ENCODE data around the gene CPEB3.

CPEB3 gene

GRCh38 chr10:92248566-92248965 is 42.3 kb downstream of the CPEB3 start:
- no peaks in the 10 kb centered on the region for H3K36me3 Mint-ChIP-seq (ENCODE audit: low read depth)

GRCh38 chr10:92244796-92245195 is 46.1 kb downstream of the CPEB3 start:
- Mint-ChIP-seq H3K4me1 (peaks cover 27% of the 10 kb centered on the region), H3K9me3 (no peaks in the 10 kb centered on the region), H3K36me3 (ENCODE audit: low read depth) (no peaks in the 10 kb centered on the region), H3K27me3 (ENCODE audit: low read depth) (peaks cover 11% of the 10 kb centered on the region), H3K27ac (no peak overlapping the region), H3K4me3 (no peak overlapping the region)
- TF ChIP-seq, protein P1, sequence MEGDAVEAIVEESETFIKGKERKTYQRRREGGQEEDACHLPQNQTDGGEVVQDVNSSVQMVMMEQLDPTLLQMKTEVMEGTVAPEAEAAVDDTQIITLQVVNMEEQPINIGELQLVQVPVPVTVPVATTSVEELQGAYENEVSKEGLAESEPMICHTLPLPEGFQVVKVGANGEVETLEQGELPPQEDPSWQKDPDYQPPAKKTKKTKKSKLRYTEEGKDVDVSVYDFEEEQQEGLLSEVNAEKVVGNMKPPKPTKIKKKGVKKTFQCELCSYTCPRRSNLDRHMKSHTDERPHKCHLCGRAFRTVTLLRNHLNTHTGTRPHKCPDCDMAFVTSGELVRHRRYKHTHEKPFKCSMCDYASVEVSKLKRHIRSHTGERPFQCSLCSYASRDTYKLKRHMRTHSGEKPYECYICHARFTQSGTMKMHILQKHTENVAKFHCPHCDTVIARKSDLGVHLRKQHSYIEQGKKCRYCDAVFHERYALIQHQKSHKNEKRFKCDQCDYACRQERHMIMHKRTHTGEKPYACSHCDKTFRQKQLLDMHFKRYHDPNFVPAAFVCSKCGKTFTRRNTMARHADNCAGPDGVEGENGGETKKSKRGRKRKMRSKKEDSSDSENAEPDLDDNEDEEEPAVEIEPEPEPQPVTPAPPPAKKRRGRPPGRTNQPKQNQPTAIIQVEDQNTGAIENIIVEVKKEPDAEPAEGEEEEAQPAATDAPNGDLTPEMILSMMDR (IDR thresholded peaks at IDR 0.05; ENCODE audit: unreplicated experiment in 3 of 3) = no peak

More at GRCh38 chr10:92248566-92248965, 42.3 kb downstream of the CPEB3 start:
- Mint-ChIP-seq H3K27me3 (ENCODE audit: low read depth) (no peaks in the 10 kb centered on the region), H3K4me1 (peaks cover under 1% of the 10 kb centered on the region), H3K9me3 (no peaks in the 10 kb centered on the region), H3K4me3 (no peak overlapping the region), H3K27ac (no peak overlapping the region)
- TF ChIP-seq, protein P1 (IDR thresholded peaks at IDR 0.05; ENCODE audit: unreplicated experiment in 3 of 3) = no peak

DNA sequence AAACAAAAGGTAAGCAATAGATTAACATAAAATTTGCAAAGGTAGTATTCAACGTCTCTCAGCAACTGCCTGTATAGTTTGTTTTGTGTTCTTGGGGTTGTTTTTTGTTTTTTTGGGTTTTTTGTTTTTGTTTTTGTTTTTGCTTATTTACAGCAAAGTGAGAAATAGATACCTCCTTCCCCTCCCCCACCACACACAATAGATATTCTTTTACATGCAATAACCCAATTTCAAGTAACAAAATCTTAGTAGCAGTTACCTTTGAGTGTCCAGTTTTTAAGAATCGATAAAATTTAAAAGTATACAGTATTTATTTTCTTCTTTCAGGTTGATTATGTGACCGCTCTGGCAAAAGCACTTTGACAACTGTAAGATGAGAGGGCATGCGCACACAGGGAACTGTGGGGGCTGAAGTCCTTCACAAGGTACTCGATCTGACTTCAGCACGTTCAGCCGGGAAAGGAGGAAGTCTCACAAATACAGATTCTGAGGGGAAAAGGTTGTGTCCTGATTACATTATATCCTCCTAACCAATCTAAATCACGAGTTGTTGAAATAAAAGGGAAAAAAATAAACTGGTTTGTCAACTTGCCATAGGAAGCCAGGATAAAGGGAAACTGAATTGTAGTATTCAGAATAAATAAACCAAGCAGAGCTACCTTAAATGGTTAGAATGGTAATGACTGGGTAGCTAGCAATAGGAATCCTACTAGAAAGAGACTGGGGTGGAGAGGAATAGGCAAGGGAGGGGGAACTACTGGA is 47.8 kb downstream of the CPEB3 start:
- Mint-ChIP-seq H3K4me1 (peaks cover 35% of the 10 kb centered on the region), H3K9me3 (no peaks in the 10 kb centered on the region), H3K36me3 (ENCODE audit: low read depth) (peaks cover 1% of the 10 kb centered on the region), H3K27ac (peak overlapping the region; percentile 12 to 63 (median 61)), H3K4me3 (peak overlapping the region; percentile 61 to 77 (median 73)), H3K27me3 (ENCODE audit: low read depth) (peaks cover 25% of the 10 kb centered on the region)
- TF ChIP-seq, protein P1 (IDR thresholded peaks at IDR 0.05; ENCODE audit: unreplicated experiment in 3 of 3) = no peak

GRCh38 chr10:92242380-92242779 is 48.5 kb downstream of the CPEB3 start:
- no peaks in the 10 kb centered on the region for H3K9me3 Mint-ChIP-seq
- TF ChIP-seq, protein P1 (IDR thresholded peaks at IDR 0.05; ENCODE audit: unreplicated experiment in 3 of 3) = no peak
- H3K36me3 Mint-ChIP-seq (ENCODE audit: low read depth) = peaks cover 3% of the 10 kb centered on the region
- peaks cover 35% of the 10 kb centered on the region for H3K4me1 Mint-ChIP-seq
- peak overlapping the region; percentile 64 to 77 (median 73) for H3K4me3 Mint-ChIP-seq
- peaks cover 32% of the 10 kb centered on the region for H3K27me3 Mint-ChIP-seq (ENCODE audit: low read depth)
- H3K27ac Mint-ChIP-seq = peak overlapping the region in 2 of 3 experiments; percentile 49 to 57

- Mint-ChIP-seq H3K27me3 (ENCODE audit: low read depth) (peaks cover 38% of the 10 kb centered on the region), H3K4me1 (peaks cover 35% of the 10 kb centered on the region), H3K4me3 (peak overlapping the region; percentile 86 to 93 (median 90)), H3K9me3 (no peaks in the 10 kb centered on the region), H3K27ac (peak overlapping the region; percentile 75 to 94 (median 83)), H3K36me3 (ENCODE audit: low read depth) (peaks cover 3% of the 10 kb centered on the region)
- TF ChIP-seq, protein P1 (IDR thresholded peaks at IDR 0.05; ENCODE audit: unreplicated experiment in 3 of 3) = no peak
Measured at GRCh38 chr10:92241501-92241900, 49.4 kb downstream of the CPEB3 start.

DNA sequence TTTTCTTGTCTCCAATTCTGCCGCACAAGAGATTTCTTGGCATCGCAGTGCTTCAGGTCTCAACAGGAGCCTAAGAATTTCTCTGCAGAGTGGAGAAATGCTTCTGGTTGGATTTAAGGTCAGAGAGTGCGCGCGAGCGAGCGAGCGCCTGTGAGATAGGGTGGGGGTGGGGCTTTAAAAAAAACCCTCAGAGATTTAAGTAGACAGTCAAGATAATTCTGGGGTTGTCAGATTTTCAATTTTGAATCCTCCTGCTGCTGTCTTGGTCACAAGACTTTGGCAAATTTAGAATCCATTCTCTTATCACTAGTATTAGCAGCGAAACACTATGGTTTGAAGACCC is 49.7 kb downstream of the CPEB3 start:
- TF ChIP-seq, protein P1 (IDR thresholded peaks at IDR 0.05; ENCODE audit: unreplicated experiment in 3 of 3) = no peak
- peaks cover 4% of the 10 kb centered on the region for H3K36me3 Mint-ChIP-seq (ENCODE audit: low read depth)
- H3K4me1 Mint-ChIP-seq = peaks cover 35% of the 10 kb centered on the region
- peaks cover 42% of the 10 kb centered on the region for H3K27me3 Mint-ChIP-seq (ENCODE audit: low read depth)
- H3K27ac Mint-ChIP-seq = peak overlapping the region; percentile 75 to 94 (median 83)
- no peaks in the 10 kb centered on the region for H3K9me3 Mint-ChIP-seq
- peak overlapping the region; percentile 86 to 93 (median 90) for H3K4me3 Mint-ChIP-seq
